Activated T-cell treated with anti-CD3 and anti-CD28 coated beads, Interleukin-2, amount 50 U/mL, for 48 hours (primary cell): ENCODE data around the gene ADCYAP1.
A peak's percentile ranks its signal among the peaks of the same experiment; 100 is the strongest.
"Not testable (repeated sequence)": the region's sequence is repeated elsewhere in the genome, so short reads cannot be mapped to it uniquely, and the experiment has no call there.

Experiments
- DNase-seq, 2 experiments: peaks; one replicate each; pipeline ENCODE4 v3.0.0-alpha.2; 2020

The ADCYAP1 gene

DNA sequence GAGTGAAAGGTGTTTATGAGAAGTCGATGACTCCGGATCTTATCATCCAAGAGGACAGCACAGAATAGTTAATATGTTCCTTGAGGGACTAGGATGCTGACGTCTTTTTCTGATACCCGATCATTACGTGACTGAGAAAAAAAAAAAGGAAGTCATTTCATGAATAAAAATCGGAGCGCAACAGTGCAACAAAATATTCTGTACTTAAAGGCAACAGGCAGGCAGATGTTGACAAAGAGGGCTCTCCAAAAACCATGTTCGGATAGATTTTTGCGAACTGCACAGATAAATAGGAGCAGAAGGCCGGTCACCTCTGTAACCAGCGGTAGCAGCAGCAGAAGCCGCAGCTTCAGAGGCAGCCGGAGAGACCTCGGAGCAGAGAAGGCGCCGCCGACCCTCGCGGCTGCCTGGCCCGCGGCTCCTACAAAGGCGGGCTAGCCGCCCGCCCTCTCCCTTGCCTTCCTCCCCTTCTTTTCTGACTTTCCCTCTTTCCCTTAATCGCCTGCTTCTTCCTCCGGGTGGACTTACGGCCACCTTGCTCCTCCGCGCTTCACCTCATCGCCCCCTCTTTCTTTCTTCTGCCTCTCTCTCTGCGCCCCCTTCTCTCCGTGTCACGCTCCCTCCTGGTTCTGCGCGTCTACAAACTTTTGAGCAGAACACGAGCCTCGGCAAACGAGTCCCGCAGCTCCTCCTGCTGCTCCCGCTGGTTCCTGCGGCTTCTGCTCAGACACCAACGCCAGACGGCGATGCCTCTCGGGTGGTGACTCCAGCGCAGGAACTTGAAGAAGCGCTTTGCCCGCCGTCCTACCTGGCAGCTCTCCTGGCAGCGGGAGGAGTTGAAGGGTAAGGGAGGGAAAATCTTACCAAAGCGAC lies at the start of gene ADCYAP1:
Gene ADCYAP1, plus strand, starts transcription at position 654 of the 873 bp plus-strand sequence. CDS start 516 bp downstream, outside the sequence.
- peak; percentile 20 to 34 for DNase-seq

DNA sequence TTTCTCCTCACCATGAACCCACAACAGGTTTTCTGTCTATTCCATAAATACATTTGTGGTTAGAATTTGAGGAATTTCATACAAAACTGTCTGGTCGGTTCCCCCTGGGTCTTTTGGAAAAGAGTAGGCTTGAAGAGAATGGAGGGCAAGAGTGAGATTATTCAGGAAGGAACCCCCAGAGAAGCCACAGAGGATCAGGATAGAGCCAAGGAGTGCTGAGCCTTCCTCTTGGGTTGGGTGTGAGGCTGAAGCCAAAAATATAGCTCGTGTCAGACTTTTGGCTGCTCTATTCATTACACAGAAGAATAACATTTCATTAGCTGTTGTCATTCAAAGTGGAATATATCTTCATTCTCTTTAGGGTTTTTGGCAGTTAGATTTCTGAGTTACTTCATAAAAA lies 46.7 kb upstream of the ADCYAP1 start:
- DNase-seq: no peak

DNA sequence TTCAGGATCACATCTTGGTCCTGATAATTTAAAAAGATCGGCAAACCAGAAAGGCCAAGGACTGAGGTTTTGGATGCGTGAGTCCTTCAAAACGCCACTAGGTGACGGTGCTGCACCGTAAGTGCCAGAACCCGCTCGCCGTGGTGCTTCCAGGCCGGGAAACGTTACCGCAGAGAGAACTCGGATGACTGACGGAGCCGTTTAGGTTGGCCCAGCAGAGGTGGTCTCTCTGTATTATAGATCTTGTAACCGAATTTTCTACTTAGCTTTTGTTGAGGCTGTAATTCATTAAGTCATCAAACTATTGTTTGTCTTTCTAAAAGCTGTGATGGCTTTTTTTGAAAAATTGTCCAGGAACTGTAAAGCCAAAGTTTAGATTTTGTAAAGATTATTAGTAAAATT lies 39.8 kb upstream of the ADCYAP1 start:
- DNase-seq: peak; percentile 66 to 76

DNA sequence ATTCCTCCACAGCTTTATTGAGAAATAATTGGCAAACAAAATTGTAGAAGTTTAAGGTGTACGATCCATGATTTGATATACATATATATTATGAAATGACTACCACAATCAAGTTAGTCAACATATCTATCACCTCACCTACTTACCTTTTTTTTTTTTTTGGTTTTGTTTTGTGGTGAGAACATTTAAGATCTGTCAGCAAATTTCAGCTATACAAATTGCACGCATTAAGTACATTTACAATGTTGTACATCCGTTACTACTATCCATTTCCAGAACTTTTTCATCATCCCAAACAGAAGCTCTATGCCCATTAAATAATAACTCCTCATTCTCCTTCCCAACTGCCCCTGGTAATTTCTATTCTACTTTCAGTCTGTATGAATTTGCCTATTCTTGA lies 37.4 kb upstream of the ADCYAP1 start:
- DNase-seq: no peak

DNA sequence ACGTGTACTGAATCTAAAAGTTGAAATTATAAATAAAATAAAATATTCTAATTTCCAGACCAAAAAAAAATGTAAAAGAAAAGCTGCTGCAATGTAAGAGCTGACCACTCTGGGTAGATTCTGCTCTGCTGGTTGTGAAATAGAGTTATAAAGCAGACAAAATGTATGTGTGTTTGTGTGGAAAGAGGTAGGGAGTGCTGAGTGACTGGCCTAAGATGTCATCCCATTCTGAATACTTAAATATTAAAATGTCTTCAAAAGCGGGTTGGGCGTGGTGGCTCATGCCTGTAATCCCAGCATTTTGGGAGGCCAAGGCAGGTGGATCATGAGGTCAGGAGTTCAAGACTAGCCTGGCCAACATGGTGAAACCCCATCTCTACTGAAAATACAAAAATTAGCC lies 31.2 kb upstream of the ADCYAP1 start:
- not testable (repeated sequence) for DNase-seq

DNA sequence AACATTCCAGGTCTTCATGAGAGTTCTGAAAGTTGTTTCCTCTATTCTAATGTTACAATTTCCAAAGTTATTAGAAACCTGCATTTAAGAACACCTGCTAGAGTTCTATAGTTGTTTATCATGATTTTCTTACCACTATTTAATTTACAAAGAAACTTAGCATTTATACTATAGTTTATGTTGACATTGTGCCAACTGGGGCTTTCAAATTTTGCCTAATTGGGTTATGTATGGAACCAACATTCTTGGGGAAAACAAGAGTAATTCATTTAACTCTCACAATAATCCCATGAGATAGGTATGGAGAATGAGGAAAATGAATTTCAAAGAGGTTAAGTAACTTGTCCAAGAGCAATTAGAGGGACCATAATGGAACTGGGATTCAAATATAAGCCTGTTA lies 28.8 kb upstream of the ADCYAP1 start:
- no peak for DNase-seq

DNA sequence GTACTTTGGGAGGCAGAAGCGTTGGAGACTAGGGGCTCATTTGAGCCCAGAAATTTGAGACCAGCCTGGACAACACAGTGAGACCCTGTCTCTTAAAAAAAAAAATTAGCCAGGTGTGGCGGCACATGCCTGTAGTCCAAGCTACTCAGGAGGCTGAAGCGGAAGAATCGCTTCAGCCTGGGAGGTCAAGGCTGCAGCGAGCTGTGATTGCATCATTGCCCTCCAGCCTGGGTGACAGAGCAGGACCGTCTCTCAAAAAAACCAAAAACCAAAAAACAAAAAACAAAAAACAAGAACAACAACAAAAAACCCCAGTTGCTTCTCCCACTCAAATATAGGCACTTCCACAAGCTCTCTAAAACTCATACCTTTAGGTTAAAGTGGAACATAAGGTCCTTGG lies 27.4 kb upstream of the ADCYAP1 start:
- DNase-seq: no peak

DNA sequence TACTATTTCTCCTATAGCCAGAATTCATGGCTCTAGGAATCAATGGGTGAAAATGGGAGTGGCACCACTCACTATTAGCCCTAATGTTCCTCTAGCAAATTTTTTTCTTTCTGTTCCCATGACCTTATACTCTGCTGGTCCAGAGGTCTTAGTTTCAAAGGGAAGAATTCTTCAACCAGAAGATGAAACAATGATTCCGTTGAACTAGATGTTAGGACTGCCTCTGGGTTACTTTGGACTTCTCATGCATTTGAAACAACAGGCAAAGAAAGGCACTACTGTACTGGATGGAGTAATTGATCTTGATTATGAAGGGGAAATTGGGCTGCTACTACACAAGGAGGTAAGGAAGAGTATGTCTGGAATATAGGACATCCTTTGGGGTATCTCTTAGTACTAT lies 18.6 kb upstream of the ADCYAP1 start:
- no peak for DNase-seq

DNA sequence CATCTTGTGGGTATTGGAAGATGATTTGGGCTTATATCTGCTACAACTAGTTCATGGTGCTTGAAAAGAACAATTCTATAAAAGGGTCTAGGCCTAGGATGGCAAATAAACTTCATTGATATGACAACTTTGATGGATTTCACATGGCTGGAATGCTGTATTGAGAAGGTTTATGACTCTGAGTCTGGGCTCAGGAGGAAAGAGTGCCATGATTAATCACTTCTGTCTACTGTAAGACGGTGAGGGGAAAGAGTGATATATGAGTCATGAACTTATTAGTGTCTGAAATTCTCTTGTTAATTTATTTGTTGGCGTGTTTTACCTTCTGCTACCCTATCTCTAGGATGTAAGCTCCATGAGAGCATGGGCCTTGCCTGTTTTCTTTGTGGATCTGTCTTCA lies 17.0 kb upstream of the ADCYAP1 start:
- DNase-seq: no peak

DNA sequence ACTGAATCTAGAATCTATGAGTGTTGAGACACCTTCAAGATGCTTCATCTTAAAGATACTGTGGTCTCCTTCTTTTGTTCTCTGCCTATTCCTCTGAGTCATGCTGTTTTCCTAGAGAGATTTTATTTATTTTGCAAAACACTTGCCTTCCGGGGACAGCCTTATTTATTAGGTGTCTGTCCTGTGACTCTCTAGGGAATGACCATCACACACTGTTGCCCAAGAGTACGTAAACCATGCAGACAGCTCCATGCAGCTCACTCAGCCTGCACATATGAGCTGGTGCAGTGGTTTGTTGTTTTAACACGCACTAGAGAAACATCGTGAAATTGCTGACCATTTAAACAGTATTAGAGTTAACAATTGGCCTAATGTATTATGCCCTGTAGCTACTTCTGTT lies 12.4 kb upstream of the ADCYAP1 start:
- DNase-seq: no peak

DNA sequence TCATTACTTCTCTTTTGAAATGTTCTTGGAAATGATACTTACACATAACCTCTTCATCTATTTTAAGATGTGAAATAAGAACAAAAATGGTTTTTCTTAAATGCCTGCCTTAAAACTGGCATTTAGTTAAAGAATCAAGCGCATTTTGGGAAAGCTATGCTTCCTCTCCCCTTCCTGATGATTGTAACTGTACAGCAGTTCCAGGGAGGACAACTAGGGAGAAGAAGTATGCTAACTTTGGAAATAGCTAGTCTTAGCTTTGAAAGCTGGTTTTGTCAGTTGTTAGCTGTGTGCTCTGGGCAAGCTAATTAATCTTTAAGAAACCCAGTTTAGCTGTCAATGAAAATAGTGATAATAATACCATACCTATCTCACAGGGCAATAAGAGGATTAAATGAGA lies 8.4 kb upstream of the ADCYAP1 start:
- DNase-seq: no peak

DNA sequence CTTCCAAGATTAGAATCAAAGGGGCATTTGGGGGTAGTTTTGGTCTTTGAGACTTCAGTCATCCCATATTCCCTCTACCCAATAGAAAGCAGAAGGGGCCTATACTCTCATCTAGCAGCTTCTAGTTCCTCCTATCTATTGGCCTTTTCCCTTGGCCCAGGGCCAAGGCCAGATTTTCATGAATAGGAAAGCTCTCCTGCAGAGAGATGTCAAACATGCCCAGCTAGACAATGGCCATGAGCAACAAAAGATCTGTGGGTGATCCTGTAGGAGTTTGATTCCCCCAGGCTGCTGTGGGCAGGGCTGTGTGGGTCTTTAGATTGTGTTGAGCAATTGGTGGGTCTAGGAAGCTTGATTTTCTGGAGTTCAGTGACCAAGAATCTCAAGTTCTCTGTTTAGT lies 2.9 kb upstream of the ADCYAP1 start:
- no peak for DNase-seq

DNA sequence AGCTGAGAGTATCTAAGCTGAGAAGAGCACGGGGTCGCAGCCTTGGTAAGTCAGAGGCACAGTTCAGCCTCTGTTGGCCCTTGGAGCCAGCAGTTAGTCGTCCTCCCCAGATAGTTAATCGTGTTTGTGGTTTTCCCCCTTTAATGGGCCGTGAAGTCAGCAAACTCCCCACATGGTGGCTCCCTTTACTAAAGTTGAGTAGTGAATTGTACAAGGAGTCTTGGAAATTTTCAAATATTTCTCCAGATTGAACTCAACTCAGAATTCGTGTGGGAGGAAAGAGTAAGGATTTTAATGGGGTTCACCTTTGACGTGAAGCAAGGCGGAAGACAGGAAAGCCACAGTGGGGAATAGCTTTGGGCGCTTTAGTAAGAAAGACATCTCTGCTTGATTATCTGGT lies 2.4 kb upstream of the ADCYAP1 start:
- DNase-seq: no peak

DNA sequence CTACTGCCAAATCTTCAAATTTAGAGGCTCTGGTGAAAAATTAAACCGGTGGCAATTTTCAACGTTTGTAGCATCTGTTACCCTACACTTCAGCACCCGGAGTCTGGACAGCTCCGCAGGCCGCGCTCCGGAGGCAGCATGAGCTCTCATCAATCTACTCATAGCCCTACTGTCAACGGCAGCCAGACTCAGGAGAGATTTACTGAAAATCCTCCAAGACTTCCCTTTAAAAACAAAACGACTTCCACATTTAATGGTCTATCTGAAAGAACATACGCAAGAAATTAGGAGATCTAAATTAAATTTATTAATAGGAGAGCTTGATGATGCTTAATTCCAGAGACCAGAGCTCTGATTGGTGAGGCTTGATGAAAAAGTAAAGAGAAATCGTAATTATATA lies 970 bp upstream of the ADCYAP1 start:
- peak; percentile 53 to 61 for DNase-seq

DNA sequence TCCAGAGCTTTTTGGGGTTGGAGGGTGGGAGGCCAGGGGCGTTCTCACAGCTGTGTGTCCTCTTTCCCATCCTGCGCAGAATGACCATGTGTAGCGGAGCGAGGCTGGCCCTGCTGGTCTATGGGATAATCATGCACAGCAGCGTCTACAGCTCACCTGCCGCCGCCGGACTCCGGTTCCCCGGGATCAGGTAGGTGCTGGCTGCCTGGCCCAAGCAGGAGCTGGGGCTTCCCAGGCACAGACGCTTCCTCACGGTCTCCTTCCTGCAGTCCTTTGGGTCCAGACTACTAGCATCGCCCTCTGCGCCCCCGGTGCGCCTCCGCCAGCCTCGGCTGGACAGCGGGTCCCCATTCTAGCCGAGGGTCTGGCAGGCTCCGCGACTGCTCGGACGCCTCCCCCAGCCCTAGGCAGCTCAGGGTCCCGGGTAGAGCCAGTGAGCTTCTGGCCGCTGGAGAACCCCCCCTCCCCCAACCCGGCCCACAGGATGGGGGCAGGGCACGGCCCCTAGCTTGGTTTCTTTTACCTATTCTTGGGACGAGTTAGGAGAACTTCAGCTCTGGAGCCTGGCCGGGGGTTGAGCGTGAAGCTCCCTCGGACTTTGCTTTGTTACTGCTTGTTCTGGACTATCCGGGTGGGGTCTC lies 756 bp downstream of the ADCYAP1 start:
- DNase-seq: peak; percentile 18 to 19

DNA sequence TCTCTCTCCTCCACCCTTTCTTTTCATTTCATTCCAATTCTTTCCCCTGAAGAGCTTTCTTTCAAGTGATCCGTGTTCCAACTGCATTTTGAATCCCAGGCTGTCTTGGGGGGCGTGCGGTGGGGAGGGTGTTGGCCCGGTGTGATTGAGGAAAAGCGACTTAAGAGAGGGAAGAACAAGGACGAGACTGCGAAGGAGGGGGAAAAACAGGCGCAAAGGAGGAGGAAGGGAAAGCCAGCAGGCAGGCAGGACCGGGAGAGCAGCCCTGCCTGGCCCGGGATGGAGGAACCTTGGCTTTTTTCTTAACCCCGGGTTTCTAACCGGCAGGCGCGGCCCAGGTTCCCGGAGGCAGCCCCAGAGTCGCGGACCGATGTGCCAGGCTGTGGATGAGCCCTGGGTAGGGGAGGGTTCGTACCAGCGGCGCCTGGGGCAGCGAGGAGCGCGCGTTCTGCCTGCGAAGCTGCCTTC lies 1.3 kb downstream of the ADCYAP1 start:
- peak; percentile 17 to 22 for DNase-seq

DNA sequence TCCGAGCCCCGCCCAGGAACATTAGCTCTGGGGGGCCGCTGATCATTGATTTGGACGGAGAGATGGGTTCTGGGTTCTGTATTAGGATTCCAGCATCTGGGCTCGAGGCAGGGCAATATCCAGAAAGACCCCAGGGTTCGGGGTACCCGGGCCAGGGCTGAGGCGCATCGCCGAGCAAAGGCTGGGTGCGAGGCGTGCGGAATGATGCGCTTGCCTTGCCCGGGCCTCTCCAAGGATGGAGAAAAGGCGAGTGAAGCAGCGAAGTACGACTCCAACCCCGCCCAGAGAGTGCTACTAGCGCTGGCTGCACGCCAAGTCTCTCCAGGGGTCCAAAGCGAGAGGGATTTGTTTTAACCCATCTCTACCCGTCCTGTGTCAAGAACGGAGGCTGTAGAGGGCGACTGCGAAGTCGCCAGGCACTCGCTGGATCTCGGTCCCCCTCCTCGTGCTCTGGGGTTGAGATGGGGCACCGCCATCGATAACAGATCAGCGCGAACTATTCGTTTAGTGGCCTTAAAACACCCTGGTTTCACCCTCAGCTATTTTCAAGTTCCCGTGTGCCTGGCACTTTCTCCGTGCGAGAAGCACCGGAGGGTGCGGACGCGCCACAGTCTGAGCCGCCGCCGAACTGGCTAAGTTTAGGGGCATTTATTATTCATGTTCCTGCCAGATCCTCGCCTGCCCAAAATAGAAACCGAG lies 1.9 kb downstream of the ADCYAP1 start:
- DNase-seq: peak; percentile 27 to 28

DNA sequence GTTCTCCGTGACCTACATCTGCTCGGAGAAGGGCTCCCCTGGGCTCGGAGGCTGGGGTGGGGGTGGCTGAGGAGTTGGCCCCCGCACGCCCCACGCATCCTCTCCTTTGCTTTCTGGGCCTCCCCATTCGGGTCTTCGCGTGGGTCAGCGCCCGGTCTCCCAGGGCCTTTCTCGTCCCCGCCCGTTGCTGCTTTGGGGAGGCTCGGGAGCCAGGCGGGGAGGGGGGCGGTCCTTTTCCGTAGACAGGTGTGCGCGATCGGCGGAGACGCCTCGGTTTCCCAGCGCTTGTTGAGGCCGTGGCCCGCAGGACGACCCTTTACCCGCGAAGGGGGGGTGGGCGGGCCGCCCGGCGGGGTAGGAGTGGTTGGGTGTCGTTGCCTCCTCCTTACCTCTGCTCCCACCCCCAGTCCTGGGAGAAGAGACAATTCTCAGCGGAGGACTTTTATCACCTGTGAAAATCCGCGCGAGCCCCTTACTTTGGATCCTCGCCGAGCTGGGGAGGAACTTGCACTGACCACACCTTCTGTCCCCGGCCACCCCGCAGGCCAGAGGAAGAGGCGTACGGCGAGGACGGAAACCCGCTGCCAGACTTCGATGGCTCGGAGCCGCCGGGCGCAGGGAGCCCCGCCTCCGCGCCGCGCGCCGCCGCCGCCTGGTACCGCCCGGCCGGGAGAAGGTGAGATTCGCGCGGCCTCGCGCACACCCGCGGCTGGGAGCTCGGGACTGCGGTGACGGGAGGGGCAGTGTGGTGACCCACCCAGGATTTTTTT lies 2.6 kb downstream of the ADCYAP1 start:
- peak; percentile 27 to 45 for DNase-seq

DNA sequence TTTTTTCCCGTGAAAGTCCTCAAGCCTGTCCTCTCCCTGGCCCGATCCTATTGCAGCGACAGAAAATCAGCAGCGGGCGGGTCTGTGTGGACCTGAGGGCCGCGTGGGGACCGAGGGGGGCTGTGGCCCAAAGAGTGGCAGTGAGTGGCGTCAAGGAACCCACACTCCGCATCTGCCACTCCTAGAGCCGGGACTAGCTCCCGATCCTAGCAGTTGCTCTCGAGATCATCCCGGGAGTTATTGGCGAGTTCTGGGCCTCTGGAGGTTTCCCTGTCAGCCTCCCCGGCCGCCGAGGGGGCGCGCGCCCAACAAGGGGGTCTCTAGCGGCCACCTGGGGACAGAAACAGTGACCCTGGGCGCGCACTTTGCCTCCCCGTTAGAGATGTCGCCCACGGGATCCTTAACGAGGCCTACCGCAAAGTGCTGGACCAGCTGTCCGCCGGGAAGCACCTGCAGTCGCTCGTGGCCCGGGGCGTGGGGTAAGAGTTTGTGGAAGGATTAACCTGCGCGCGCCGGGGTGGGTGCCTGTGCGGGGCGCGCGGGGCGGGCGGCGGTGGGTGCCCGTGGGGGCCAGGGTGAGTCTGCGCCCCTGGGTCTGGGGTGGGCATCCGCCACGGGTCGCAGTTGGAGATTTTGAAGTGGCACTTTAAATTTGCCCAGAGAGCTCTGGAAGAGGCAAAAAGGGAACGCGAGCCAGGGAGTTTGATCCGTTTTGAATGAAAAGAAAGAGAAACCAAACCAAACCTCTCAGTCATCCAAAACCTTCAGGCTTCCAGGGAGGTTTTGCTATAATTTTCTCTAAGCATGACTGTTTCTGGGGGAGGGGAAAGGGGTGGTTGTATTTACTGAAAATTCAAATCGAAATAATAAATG lies 3.5 kb downstream of the ADCYAP1 start:
- DNase-seq: peak; percentile 21 to 27

DNA sequence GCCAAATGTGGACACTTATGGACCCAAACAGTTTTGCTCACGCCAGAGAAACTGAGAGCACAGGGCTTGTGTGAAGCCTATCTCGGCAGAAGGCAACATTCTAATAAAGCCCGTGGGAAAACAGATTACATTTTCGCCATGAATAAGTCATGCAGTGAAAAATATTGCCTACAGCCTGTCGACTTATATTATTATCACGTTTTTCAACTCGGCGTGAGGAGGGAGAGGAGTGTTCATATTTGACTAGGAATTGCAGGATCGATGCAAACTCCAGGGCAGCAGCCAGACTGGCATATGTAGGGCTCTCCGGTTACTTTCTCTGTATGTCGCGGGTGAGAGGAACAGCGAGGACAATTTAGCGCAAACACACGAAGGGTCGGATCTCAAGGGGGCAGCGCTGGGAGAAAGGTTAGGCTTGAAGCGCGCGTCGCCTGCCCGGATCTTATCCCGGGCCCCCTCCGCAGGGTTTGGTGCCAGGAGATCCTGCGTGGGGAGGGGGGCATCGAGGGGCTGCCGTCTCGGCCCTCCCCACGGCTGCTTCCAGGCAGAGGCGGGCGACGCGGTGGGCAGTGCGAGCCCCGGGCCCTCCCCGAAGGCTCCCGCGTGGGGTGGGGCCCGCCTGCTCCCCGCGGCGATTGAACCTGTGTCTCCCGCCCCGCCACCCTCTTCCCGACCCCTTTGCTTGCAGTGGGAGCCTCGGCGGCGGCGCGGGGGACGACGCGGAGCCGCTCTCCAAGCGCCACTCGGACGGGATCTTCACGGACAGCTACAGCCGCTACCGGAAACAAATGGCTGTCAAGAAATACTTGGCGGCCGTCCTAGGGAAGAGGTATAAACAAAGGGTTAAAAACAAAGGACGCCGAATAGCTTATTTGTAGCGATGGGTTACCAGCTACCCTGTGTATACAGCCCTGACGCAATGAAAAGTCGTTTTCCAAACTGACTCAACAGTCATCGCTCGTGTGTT lies 4.4 kb downstream of the ADCYAP1 start:
- peak; percentile 17 to 21 for DNase-seq

DNA sequence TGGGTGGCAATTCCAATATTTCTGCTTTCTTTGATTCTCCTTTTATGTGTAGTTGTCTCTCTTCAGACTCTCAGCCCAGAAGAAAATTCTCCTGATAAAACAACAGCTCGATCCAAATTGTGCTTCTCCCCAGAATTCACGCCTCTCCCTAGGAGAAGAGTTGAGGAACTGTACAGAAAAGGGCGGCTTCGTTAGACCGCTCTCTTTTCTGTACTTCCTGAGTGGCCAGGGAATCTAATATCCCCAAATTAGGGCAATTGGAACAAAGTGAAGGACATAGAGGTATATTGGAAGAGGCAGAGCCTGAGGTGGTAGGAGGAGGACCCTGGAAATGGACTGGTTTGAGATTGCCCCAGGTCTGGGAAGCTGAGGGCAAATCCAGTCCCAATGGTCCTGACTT lies 5.6 kb downstream of the ADCYAP1 start:
- DNase-seq: no peak
